ENCODE measurements around the gene DTX3. TPM values are rescaled to one million over a fixed set of nuclear protein-coding genes. Genes with fewer than 3 reads are reported as not detected.

Gene DTX3
- total RNA-seq, 1 experiment from 2014 or later = 61.7 TPM

DNA sequence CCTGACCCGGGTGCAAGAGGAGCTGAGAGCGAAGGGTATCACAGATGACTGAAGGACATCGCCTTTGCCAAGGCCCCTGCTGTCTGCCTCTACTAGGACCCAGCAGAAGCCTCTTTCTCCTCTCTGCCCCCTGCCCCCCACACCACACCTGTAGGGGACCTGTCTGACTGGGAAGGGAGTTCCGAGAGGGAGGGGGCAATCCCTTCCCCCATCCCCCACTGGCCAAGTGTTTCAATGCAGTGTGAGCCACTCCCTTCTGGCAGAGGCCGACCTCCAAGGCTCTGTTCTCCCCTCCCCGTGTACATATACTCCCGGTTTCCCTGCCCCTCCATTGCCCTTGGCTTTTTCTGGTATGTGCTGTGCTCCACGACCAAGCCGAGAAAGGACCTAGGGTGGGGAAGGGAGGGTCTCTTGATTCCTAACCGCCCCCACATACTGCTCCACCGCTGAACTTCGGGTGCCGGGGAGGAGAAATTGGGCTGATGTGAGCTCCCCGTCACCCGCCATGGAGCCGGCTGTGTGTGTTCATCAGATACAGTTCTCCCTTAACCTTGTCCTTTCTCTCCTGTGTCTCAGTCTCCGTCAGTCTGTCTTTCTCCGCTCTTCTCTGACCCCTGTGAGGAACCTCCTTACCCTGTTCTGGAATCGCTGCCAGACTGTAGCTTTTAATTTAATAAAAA lies 4.6 kb downstream of the DTX3 start:
- no peaks in the 10 kb centered on the region for H3K9me3 ChIP-seq (ENCODE audit: low read depth, low read length, poor library complexity, severe bottlenecking)
- intact Hi-C loops (cut with micrococcal nuclease; ENCODE audit: unreplicated experiment) = no loop called here
- ChIA-PET CTCF (interaction anchor here (1.2 kb wide), 1 partner anchor 24 kb away, joined by 4 read pairs; no protein-coding TSS in a partner anchor), POLR2A (ENCODE audit: low non-redundant PET) (interaction anchor here (0.7 kb wide), 1 partner anchor 67 kb away, joined by 4 read pairs; no protein-coding TSS in a partner anchor)
- BruUV-seq (replicated peaks) = no TSS peak
- no peak overlapping the region for H3K4me3 ChIP-seq (ENCODE audit: low read depth, low read length, poor library complexity, severe bottlenecking)
- H3K27ac ChIP-seq (ENCODE audit: low read depth, low read length, poor library complexity, severe bottlenecking) = no peak overlapping the region
- no peak for DNase-seq (ENCODE audit: low spot score)
- no peaks in the 10 kb centered on the region for H3K27me3 ChIP-seq (replicated peaks; ENCODE audit: insufficient read depth, low read depth, low read length, poor library complexity)
- TF ChIP-seq EZH2 (IDR thresholded peaks at IDR 0.05; ENCODE audit: borderline replicate concordance, low read depth, low read length, poor library complexity, severe bottlenecking) = no peak
- TF ChIP-seq, protein P1, sequence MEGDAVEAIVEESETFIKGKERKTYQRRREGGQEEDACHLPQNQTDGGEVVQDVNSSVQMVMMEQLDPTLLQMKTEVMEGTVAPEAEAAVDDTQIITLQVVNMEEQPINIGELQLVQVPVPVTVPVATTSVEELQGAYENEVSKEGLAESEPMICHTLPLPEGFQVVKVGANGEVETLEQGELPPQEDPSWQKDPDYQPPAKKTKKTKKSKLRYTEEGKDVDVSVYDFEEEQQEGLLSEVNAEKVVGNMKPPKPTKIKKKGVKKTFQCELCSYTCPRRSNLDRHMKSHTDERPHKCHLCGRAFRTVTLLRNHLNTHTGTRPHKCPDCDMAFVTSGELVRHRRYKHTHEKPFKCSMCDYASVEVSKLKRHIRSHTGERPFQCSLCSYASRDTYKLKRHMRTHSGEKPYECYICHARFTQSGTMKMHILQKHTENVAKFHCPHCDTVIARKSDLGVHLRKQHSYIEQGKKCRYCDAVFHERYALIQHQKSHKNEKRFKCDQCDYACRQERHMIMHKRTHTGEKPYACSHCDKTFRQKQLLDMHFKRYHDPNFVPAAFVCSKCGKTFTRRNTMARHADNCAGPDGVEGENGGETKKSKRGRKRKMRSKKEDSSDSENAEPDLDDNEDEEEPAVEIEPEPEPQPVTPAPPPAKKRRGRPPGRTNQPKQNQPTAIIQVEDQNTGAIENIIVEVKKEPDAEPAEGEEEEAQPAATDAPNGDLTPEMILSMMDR (conservative IDR thresholded peaks at IDR 0.05; ENCODE audit: low read depth, low read length) = no peak
- peaks cover 19% of the 10 kb centered on the region for H3K4me1 ChIP-seq (ENCODE audit: insufficient read depth, low read length, poor library complexity, severe bottlenecking)
- H3K36me3 ChIP-seq (ENCODE audit: insufficient read depth, low read length, poor library complexity, severe bottlenecking) = peaks cover 3% of the 10 kb centered on the region

DNA sequence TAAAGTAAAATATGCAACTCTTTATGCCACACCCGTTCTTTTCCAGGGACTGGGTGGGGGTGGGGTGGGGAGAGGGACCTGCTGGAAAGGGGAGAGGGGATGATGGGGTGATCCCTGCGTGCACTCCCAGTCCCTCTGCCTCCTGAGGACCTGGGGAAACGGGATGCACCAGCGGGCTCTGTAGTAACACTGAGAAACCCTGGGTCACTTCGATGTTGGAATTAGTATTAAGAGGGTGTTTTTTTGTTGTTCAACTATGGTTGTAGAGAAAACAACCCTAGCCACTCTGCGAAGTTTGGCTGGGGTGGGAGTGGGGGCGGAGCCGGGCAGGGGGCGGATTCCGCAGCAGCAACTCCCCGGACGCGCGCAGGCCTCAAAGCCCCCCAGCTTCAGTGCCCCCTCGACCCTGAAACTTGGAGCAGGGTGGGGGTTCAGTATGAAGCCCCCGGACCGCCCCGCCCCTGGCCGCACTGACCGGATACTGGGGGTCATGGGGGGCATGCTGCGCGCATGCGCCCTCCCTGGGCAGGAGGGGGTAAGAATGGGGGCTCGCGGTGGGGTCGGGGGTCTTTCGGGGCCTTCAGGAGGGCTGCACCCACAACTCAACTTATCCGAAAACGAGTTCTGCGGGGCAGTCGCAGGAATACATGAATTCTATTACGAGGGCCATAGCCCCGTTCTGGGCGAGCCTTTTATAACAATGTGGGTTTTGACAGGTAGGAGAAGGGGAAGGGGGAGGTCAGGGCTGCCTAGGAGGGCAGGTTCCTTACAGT lies 5.3 kb downstream of the DTX3 start:
- ChIA-PET POLR2A (ENCODE audit: low non-redundant PET) (interaction anchor here (0.7 kb wide), 1 partner anchor 66 kb away, joined by 4 read pairs; no protein-coding TSS in a partner anchor), CTCF (interaction anchor here (1.2 kb wide), 1 partner anchor 25 kb away, joined by 4 read pairs; no protein-coding TSS in a partner anchor)
- peak overlapping the region; percentile 78 for H3K4me3 ChIP-seq (ENCODE audit: low read depth, low read length, poor library complexity, severe bottlenecking)

DNA sequence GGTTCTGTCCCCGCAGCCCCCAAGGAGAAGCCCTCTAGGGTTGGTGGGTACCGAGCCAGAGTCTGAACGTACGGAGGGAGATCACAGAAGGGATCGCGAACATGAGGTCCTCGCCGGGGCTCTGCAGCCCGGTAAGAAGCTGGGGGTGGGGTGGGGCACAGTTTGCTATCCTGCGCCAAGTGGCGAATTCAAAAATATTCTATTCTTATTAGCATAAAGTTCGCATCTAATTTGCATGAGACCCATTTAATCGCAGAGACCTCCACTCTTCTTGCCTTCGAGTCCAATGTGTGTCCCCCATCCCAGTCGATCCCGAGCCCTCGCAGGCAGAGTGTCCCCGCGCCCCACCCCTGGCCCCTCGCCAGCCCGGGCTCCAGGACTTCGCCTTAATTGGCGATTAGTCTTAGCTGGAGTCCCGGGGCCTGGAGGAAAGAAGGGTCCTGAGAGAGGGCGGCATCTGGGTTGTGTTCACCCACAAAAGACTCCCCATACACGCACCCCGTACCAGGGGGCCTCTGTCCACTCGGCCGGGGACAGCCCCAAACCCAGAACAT lies 6.0 kb downstream of the DTX3 start:
- no peaks in the 10 kb centered on the region for H3K9me3 ChIP-seq (ENCODE audit: low read depth, low read length, poor library complexity, severe bottlenecking)
- H3K36me3 ChIP-seq (ENCODE audit: insufficient read depth, low read length, poor library complexity, severe bottlenecking) = peaks cover 12% of the 10 kb centered on the region
- POLR2A ChIA-PET (ENCODE audit: low non-redundant PET) = interaction anchor here (0.5 to 0.6 kb wide), 2 partner anchors 134 to 187 kb away, joined by 3 to 9 read pairs; partner anchors contain the start of gene TSPAN31
- no peak for TF ChIP-seq EZH2 (IDR thresholded peaks at IDR 0.05; ENCODE audit: borderline replicate concordance, low read depth, low read length, poor library complexity, severe bottlenecking)
- TF ChIP-seq, protein P1 (conservative IDR thresholded peaks at IDR 0.05; ENCODE audit: low read depth, low read length) = no peak
- CTCF ChIA-PET = interaction anchor here (1.0 kb wide), 1 partner anchor 26 kb away, joined by 3 read pairs; no protein-coding TSS in a partner anchor
- H3K4me1 ChIP-seq (ENCODE audit: insufficient read depth, low read length, poor library complexity, severe bottlenecking) = peaks cover 17% of the 10 kb centered on the region
- intact Hi-C loops (cut with micrococcal nuclease; ENCODE audit: unreplicated experiment) = no loop called here
- H3K27me3 ChIP-seq (replicated peaks; ENCODE audit: insufficient read depth, low read depth, low read length, poor library complexity) = no peaks in the 10 kb centered on the region
- peak overlapping the region; percentile 92 for H3K27ac ChIP-seq (ENCODE audit: low read depth, low read length, poor library complexity, severe bottlenecking)
- peak; percentile 44 for DNase-seq (ENCODE audit: low spot score)
- H3K4me3 ChIP-seq (ENCODE audit: low read depth, low read length, poor library complexity, severe bottlenecking) = peak overlapping the region; percentile 78
- BruUV-seq (replicated peaks) = no TSS peak

More for the DNA sequence above, 5.3 kb downstream of the DTX3 start:
- H3K27me3 ChIP-seq (replicated peaks; ENCODE audit: insufficient read depth, low read depth, low read length, poor library complexity) = no peaks in the 10 kb centered on the region
- TF ChIP-seq, protein P1 (conservative IDR thresholded peaks at IDR 0.05; ENCODE audit: low read depth, low read length) = no peak
- no peak for TF ChIP-seq EZH2 (IDR thresholded peaks at IDR 0.05; ENCODE audit: borderline replicate concordance, low read depth, low read length, poor library complexity, severe bottlenecking)
- BruUV-seq (replicated peaks) = no TSS peak
- peaks cover 6% of the 10 kb centered on the region for H3K36me3 ChIP-seq (ENCODE audit: insufficient read depth, low read length, poor library complexity, severe bottlenecking)
- H3K27ac ChIP-seq (ENCODE audit: low read depth, low read length, poor library complexity, severe bottlenecking) = no peak overlapping the region
- DNase-seq (ENCODE audit: low spot score) = no peak
- intact Hi-C loops (cut with micrococcal nuclease; ENCODE audit: unreplicated experiment) = no loop called here
- no peaks in the 10 kb centered on the region for H3K9me3 ChIP-seq (ENCODE audit: low read depth, low read length, poor library complexity, severe bottlenecking)
- peaks cover 17% of the 10 kb centered on the region for H3K4me1 ChIP-seq (ENCODE audit: insufficient read depth, low read length, poor library complexity, severe bottlenecking)
